A549 treated with CORT108297 at 1 μM for 4 hours (cell line): Measurements from ENCODE around the gene PEX26. TPM values are rescaled to one million over a fixed set of nuclear protein-coding genes. Genes with fewer than 3 reads are reported as not detected.

ENCODE experiments used
- total RNA-seq: library from RNA; stranded (reverse); fragments of 200-300 nt; extraction: Qiagen RNA extraction; gene quantifications from 5 replicates; pipeline ENCODE4 v1.2.3, GENCODE V29; 2022

Gene PEX26
- 7.3 to 12.0 TPM (median 10.9 TPM) in 5 replicates for total RNA-seq

DNA sequence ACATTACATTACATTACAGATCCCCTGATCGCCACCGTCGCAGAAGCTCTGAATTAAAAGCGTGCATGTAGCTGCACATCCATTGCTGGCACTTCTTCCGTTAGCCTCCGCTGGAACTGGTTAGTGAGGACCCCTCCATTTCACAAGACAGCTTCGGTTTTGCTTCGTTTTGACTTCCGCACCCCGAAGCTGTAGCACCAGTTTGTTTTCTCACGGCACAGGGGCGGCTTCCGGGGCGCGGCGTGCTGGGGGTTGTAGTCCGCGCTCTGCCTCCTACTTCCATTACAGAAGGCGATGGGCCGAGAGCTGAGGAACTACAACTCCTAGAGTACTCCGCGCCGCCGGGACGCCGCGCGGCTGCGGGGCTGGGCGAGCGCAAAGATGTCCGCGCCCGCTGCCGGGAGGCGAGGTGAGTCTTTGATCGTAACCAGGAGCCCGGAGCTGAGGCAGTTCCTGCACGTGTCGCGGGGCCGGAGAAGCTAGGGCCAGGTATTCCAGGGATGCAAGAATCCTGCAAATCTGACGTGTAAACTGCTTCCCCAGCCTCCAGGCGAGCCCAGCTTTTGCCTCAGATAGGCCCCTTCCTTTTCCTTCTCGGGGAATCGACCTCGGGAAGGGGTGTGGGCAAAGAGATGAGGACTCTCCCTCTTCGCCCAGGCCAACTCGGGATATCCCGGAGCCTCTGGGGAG, at the start of gene PEX26:
Gene PEX26, plus strand, starts transcription at position 352 of the 690 bp plus-strand sequence. CDS start 387 bp downstream, outside the sequence.

DNA sequence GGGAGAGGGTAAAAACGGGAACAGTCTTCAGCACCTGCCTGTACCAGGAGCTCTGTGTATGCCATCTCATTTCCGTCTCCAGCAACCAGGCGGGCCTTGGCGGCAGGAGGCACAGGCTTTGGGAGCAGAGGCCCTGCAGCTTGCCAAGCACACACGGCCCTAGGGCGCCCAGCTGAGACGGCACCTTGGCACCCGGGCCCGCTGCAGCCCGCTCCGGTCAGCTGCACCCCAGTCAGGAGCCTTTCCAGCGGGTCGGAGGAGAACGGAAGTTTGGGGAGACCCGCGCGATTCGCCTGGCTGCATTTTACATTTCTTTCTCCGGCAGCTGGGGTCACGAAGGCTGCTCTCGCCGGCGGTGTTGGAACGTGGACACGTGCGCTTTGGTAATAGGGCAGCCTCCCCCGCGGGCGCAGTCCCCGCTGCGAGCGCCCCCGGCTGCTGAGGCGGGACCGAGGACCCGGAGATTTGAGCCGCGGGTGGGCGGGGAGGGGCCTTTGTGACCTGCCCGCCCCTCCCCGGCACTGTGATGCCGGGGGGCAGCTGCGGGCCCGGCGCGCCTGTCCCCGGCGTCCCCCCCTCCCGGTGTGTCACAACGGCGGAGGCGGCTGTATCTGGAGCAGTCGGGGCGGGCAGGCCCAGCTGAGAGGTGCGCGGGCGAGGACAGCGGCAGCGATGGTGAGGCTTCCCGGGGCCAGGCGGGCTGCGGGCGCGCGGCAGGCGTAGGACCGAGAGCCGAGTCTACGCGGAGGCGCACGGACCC, 32.6 kb downstream of the PEX26 start, which contains the start of gene TUBA8:
Gene TUBA8, plus strand, starts transcription at position 616 of the 760 bp plus-strand sequence. Its CDS starts 57 bp downstream, at position 673.

Other genes starting within 250 kb of the PEX26 start
- gene MICAL3, start 53.4 kb upstream of the PEX26 start, total RNA-seq = 20.9 to 40.8 TPM (median 35.0 TPM) in 5 replicates
- 0.35 to 1.0 TPM (median 0.63 TPM) in 5 replicates for gene TUBA8, start 32.8 kb downstream of the PEX26 start, total RNA-seq
- gene USP18, start 72.2 kb downstream of the PEX26 start, total RNA-seq = 5.0 to 5.9 TPM (median 5.3 TPM) in 5 replicates